Measurements from ENCODE around the gene NPB.

The NPB gene

DNA sequence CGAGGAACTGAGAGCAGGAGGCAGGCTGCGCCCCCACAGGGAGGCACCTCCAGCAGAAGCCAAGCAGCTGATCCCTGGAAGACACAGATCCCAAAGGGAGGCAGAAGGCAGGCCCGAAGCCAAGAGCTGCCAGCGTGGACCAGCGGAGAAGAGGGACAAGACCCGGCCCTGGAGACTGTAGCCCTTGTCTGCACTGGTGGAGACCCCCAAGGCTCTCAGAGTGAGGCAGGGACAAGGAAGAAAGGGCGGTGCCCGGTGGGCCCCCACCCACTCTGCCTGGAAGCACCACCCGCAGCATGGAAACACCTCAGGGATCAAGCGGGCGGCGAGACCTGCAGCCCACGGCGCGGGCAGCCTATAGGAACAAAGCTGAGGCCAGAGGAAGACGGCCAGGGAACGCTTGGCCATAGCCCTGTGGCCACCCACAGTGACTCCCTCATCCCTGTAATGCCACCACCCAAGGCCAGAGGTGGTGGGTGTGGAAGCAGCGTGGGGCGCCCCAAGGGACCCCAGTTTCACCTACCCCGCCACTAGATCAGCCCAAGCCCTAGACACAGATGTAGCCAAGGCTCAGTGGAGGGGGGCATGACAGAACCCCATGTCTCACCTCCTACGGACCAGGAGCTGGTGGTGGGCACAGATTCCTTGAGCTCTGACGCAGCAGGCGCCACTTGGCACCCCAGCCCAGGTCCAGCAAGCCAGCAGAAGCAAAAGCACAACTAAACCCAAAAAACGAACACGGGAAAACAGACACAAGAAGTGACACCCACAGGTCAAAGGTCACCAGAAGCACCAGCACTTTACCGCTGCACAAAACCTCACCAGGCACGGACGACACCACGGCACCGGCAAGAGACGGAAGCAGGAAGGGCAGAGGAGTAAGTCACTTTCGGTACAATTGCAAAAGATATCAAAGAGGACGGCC, 18.8 kb downstream of the NPB start:
- Histone ChIP-seq H3K36me3 (ENCODE audit: insufficient read depth, low read depth, low read length) (peaks cover 39% of the 10 kb centered on the region), H3K9me3 (ENCODE audit: insufficient read depth, low read depth, low read length) (no peaks in the 10 kb centered on the region), H3K27ac (ENCODE audit: low read length) (no peak overlapping the region), H3K4me1 (ENCODE audit: insufficient read depth, low read length) (peaks cover 21% of the 10 kb centered on the region; the same call in 1 of the 2 replicates), H3K9ac (ENCODE audit: low read depth, low read length) (no peak overlapping the region), H3K4me3 (ENCODE audit: low read length) (no peak overlapping the region), H3K27me3 (ENCODE audit: insufficient read depth, low read length) (no peaks in the 10 kb centered on the region)

DNA sequence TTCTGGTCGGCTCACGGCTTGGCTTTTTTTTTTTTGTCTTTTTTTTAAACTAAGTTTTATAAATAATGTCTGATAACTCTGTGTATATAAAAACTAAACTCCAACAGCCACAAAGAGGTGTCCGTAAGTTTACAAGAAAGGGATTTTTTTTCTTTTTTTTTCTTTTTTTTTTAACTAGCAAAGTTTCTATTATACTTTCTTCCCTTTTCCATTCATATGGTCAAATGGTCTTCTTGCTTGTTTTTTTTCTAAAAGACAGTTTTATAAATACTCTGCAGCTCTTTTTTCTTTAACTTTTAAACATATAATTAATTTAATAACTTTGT, 19.5 kb downstream of the NPB start:
- H3K27me3 ChIP-seq (ENCODE audit: insufficient read depth, low read length), result no peaks in the 10 kb centered on the region
- no peak overlapping the region for H3K9ac ChIP-seq (ENCODE audit: low read depth, low read length)
- H3K27ac ChIP-seq (ENCODE audit: low read length), result no peak overlapping the region
- H3K9me3 ChIP-seq (ENCODE audit: insufficient read depth, low read depth, low read length), result no peaks in the 10 kb centered on the region
- H3K4me1 ChIP-seq (ENCODE audit: insufficient read depth, low read length), result peaks cover 21% of the 10 kb centered on the region; the same call in 1 of the 2 replicates
- H3K36me3 ChIP-seq (ENCODE audit: insufficient read depth, low read depth, low read length), result peaks cover 39% of the 10 kb centered on the region
- no peak overlapping the region for H3K4me3 ChIP-seq (ENCODE audit: low read length)

DNA sequence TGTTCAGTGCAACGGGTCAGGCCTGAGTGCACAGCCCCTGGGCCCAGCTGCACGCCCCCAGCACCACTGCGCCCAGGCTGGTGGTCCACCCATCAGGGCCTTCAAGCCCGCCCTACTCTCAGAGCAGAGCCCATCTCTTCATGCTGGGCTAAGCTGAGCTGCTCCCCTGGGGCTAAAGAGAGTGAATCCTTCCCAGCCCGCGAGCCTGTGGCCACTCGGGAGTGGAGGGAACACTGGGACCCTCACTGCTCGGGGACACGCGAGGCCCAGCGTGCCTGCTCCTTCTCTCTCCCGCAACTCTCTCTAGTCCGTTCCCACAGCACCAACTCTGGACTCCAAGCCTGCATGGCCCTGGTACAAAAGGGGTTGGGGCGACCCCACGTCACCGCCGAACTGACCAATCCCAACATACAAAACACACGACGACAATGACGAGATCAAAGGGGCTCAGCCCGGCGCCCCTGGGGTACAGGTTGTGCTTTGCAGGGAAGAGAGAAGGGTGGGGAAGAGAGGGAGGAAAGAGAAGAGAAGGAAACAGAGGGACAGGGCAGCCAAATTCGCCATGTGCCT, 20.0 kb downstream of the NPB start:
- peaks cover 39% of the 10 kb centered on the region for H3K36me3 ChIP-seq (ENCODE audit: insufficient read depth, low read depth, low read length)
- H3K27ac ChIP-seq (ENCODE audit: low read length), result no peak overlapping the region
- H3K9ac ChIP-seq (ENCODE audit: low read depth, low read length), result no peak overlapping the region
- H3K4me1 ChIP-seq (ENCODE audit: insufficient read depth, low read length), result peaks cover 17% of the 10 kb centered on the region; the same call in 1 of the 2 replicates
- no peak overlapping the region for H3K4me3 ChIP-seq (ENCODE audit: low read length)
- no peaks in the 10 kb centered on the region for H3K27me3 ChIP-seq (ENCODE audit: insufficient read depth, low read length)
- no peaks in the 10 kb centered on the region for H3K9me3 ChIP-seq (ENCODE audit: insufficient read depth, low read depth, low read length)

DNA sequence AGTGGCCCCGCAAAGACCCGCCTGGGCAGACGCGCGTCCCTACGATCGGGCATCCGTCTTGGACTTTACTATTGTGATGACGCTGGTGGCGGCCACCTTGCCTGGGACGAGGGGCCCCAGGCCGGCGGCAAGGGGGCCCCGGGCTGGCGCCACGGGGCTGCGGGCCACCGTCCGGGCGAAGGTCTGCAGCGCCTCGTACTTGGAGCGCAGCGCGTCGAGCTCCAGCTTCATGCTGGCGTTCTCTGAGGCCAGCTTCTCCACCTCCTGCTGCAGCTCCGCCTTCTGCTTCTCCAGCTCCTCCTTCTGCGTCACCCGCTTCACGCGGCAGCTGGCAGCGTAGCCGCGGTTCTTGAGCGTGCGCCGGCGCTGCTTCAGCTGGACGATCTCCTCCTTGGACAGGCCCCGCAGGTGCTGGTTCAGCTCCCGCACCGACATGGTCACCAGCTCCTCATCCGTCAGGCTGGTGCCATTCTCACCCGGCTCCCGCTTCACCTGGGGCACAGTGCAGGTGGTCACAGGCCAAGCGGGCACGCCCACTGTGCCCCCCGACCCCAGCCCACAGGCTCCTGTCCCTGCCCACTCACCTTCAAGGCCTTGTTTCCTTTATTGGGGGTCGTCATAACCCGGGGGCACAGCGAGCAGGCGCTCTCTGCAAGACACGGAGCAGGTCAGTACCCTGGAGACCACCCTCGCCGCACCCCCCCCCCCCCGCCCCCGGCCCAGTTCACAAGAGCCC, 20.7 kb downstream of the NPB start:
- no peak overlapping the region for H3K27ac ChIP-seq (ENCODE audit: low read length)
- H3K4me3 ChIP-seq (ENCODE audit: low read length), result no peak overlapping the region; the same call in 1 of the 2 replicates
- H3K36me3 ChIP-seq (ENCODE audit: insufficient read depth, low read depth, low read length), result peaks cover 39% of the 10 kb centered on the region

DNA sequence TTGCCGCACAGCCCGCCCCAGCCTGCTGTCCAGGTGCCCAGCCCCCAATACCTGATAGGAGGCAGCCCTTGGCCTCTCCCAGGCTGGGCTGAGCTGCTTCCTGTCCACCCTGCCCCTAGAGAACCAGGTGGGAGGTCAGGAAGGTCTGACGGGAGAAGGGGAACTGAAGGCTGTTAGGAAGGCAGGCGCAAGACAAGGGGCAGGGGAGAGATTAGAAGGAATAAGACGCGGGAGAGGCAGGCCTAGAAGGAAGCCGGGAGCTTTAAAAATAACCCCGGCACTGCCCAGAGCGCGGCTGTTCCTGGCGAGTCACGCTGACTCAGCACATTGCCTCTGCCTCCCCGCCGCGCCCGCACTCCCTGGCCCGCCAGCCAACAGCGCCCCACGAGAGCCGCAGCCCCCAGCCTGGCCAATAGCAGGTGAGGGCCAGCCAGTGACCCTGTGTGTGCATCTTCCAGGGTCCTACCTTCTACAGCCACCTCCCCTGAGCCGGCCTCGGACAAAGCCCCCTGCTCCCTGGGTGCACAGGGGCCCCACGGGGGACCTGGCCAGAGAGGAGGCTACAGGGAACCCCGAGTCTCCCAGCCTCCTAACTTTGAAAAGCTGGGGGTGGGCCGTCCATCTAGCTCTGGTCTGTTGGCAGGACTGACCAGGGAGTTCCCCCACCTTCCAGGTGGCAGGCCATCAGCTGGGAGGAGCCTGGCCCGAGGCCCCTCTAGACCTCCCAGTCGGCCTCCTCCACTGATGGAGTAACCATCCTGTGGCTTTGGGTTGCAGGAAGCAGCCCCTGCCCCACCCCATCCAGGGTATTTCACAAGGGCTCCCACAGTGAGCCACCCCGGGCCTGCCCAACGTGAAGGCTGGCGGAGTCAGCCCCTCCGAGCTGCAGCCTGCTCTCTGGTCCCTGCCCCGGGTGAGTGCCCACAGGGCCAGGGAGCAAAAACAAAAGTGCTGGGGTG, 21.5 kb downstream of the NPB start:
- peak overlapping the region; percentile 55; the same call in 1 of the 2 replicates for H3K4me3 ChIP-seq (ENCODE audit: low read length)
- peaks cover 16% of the 10 kb centered on the region; the same call in 1 of the 2 replicates for H3K4me1 ChIP-seq (ENCODE audit: insufficient read depth, low read length)
- H3K9ac ChIP-seq (ENCODE audit: low read depth, low read length), result peak overlapping the region; percentile 75; the same call in 1 of the 2 replicates
- H3K9me3 ChIP-seq (ENCODE audit: insufficient read depth, low read depth, low read length), result no peaks in the 10 kb centered on the region
- H3K27ac ChIP-seq (ENCODE audit: low read length), result peak overlapping the region; percentile 76
- H3K36me3 ChIP-seq (ENCODE audit: insufficient read depth, low read depth, low read length), result peaks cover 39% of the 10 kb centered on the region
- H3K27me3 ChIP-seq (ENCODE audit: insufficient read depth, low read length), result peaks cover 6% of the 10 kb centered on the region

More for the DNA sequence above, 20.7 kb downstream of the NPB start:
- peaks cover 16% of the 10 kb centered on the region; the same call in 1 of the 2 replicates for H3K4me1 ChIP-seq (ENCODE audit: insufficient read depth, low read length)
- H3K9me3 ChIP-seq (ENCODE audit: insufficient read depth, low read depth, low read length), result no peaks in the 10 kb centered on the region
- peak overlapping the region; percentile 75; the same call in 1 of the 2 replicates for H3K9ac ChIP-seq (ENCODE audit: low read depth, low read length)
- no peaks in the 10 kb centered on the region for H3K27me3 ChIP-seq (ENCODE audit: insufficient read depth, low read length)

DNA sequence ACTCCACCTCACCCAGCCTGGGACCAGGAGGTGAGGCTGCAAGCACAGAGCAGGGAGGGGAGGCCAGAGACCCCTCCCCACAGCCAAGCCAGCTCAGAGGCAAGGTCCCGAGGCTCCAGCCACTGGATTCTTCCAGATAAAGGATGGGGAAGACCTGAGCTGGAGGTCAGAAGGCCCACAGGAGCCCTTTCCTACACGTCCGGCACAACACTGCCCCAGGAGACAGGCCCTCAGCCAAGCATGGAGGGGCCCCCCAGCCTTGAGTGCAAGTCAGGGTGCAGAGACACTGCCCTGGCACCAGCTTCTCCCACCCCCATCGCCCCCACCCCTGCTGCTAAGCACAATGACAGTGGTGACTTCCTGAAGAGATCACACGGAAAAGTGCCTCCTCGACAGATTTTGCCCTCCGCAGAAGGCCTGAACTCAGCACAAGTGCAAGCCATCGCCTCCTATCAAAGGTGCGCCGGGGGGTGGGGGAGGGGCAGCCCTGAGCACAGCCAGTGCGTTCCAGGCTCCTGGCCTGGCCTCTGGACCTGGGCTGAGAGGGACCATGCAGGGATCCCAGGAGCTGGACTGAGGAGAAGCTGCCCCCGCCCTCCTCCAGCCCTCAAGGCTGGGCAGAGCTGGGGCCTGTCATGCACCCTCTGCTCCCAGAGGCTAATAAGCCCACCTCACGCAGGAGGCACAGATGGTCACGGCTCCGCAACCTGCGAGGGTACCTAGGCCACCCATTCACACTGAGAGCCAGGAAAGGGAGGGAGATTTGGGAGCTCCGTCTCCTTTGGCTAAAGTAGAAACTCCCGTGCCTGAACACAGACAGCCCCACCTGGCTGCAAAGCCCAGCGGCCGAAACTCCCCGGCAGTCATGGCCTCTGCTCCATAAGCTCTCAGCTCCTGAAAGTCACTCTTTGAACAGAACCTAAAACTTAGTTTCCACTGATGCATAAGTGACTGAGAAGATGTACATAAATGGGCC, 22.8 kb downstream of the NPB start:
- peaks cover 17% of the 10 kb centered on the region for H3K27me3 ChIP-seq (ENCODE audit: insufficient read depth, low read length)
- no peaks in the 10 kb centered on the region for H3K9me3 ChIP-seq (ENCODE audit: insufficient read depth, low read depth, low read length)
- peaks cover 28% of the 10 kb centered on the region for H3K36me3 ChIP-seq (ENCODE audit: insufficient read depth, low read depth, low read length)
- peaks cover 16% of the 10 kb centered on the region; the same call in 1 of the 2 replicates for H3K4me1 ChIP-seq (ENCODE audit: insufficient read depth, low read length)
- H3K27ac ChIP-seq (ENCODE audit: low read length), result peak overlapping the region; percentile 76
- H3K9ac ChIP-seq (ENCODE audit: low read depth, low read length), result peak overlapping the region; percentile 75; the same call in 1 of the 2 replicates
- H3K4me3 ChIP-seq (ENCODE audit: low read length), result peak overlapping the region; percentile 55; the same call in 1 of the 2 replicates

DNA sequence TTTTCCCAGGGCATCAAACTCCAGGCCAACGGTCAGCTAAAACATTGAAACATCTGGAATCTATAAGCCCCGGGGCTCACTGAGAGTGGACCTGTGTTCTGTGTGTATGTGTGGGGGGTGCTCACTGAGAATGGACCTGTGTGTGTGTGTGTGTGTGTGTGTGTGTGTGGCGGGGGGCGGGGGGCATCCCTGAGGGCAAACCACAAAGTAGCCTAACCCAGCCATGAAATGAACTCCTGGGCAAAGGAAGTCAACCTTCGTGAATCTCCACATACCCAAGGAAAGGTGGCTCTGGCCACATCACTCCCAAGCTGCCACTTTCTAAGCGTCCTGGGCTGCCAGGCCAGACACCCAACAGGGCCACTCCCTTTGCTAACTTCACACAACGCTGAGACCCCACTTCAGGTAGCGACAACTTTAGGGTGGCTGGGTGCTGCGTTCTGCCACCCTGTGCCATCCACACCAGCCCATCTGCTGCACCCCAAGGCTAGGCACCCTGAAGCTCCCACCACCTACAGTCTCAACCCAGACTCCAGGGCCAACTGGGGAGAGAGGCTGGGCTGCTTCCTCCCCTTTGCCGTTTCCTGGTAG, 23.9 kb downstream of the NPB start:
- H3K4me1 ChIP-seq (ENCODE audit: insufficient read depth, low read length), result peaks cover 16% of the 10 kb centered on the region; the same call in 1 of the 2 replicates
- H3K27me3 ChIP-seq (ENCODE audit: insufficient read depth, low read length), result peaks cover 17% of the 10 kb centered on the region
- H3K9me3 ChIP-seq (ENCODE audit: insufficient read depth, low read depth, low read length), result no peaks in the 10 kb centered on the region
- H3K9ac ChIP-seq (ENCODE audit: low read depth, low read length), result peak overlapping the region; percentile 79; the same call in 1 of the 2 replicates
- peaks cover 18% of the 10 kb centered on the region for H3K36me3 ChIP-seq (ENCODE audit: insufficient read depth, low read depth, low read length)
- H3K27ac ChIP-seq (ENCODE audit: low read length), result peak overlapping the region; percentile 47
- H3K4me3 ChIP-seq (ENCODE audit: low read length), result peak overlapping the region; percentile 80

DNA sequence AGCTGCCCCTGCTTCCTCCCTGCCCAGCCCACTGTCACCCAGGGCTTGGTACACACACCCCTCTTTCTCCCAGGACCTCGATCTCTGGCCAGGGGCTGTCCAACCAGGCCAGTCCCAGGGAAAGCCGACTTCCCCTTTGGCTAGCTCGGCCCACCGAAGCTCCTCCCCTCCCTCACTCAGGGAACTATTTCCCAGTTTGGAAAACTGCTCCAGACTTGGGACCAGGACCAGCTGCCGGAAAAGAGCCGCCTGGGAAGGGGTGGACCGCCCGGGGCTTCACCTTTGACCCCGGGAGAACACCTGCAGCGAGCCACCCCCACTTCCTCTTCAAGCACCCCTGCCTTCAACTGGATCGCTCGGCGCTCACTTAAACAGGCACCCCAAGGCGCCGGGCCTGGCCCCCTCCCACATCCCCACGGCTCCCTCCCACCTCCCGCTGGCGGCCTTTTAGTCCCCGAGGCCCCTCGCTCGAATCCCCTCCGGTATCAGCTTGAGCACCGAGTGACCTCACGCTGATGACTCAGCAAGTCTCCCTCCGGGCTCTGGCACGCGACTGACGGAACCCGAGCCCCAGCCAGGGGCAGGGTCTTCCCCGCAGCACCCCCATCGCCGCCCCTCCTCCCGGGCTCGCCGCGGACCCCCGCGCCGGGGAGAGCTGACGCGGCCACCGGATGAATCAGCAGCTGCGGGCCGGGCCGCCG, 24.6 kb downstream of the NPB start:
- Histone ChIP-seq H3K27me3 (ENCODE audit: insufficient read depth, low read length) (peaks cover 17% of the 10 kb centered on the region), H3K4me3 (ENCODE audit: low read length) (peak overlapping the region; percentile 80), H3K4me1 (ENCODE audit: insufficient read depth, low read length) (peaks cover 16% of the 10 kb centered on the region; the same call in 1 of the 2 replicates), H3K27ac (ENCODE audit: low read length) (peak overlapping the region; percentile 47), H3K36me3 (ENCODE audit: insufficient read depth, low read depth, low read length) (peaks cover 12% of the 10 kb centered on the region), H3K9me3 (ENCODE audit: insufficient read depth, low read depth, low read length) (no peaks in the 10 kb centered on the region), H3K9ac (ENCODE audit: low read depth, low read length) (peak overlapping the region; percentile 79)

DNA sequence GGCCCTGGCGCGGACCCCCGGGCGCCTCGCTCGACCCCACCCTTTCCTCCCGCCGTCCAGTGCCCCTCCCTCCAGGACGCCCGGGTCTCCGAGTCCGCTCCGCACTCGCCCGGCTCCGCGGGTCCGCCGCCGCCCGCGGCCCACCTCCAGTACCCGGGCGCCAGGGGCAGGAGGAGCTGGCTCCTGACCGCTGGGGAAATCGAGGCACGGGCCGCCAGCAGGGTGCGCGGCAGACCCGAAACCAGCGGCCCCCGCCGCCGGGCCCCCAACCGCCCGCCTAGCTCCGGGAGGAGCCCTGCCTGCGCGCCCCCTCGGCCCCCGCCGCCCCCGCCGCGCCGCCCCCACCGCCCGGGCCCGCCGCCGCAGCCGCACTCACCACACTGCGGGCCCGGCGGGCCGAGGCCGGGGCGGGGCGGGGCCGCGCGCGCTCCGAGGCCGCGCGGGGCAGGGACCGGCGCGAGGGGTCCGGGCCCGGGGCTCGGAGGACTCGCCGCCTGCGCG, 25.2 kb downstream of the NPB start:
- Histone ChIP-seq H3K4me3 (ENCODE audit: low read length) (peak overlapping the region; percentile 80; the same call in 1 of the 2 replicates), H3K4me1 (ENCODE audit: insufficient read depth, low read length) (peaks cover 16% of the 10 kb centered on the region; the same call in 1 of the 2 replicates), H3K27ac (ENCODE audit: low read length) (no peak overlapping the region), H3K9ac (ENCODE audit: low read depth, low read length) (peak overlapping the region; percentile 79; the same call in 1 of the 2 replicates), H3K9me3 (ENCODE audit: insufficient read depth, low read depth, low read length) (no peaks in the 10 kb centered on the region), H3K27me3 (ENCODE audit: insufficient read depth, low read length) (peaks cover 17% of the 10 kb centered on the region), H3K36me3 (ENCODE audit: insufficient read depth, low read depth, low read length) (peaks cover 6% of the 10 kb centered on the region)
